HepG2 (cell line): ENCODE results near the gene ZNF615. TPM values are rescaled to one million over a fixed set of nuclear protein-coding genes. Genes with fewer than 3 reads are reported as not detected.

Experiments used
- CREB1 ChIP-seq, 2 experiments: fragments of 450-650 bp in 1 of 2; IDR thresholded peaks; 2 replicates each; pipeline ENCODE4 v1.6.1; 2016 to 2017; ENCODE audit warnings: control low read depth in 1 of 2, mild to moderate bottlenecking in 1 of 2, missing compliant biosample characterization in 1 of 2, missing genetic modification characterization in 1 of 2
- CREB3 ChIP-seq: sonication (generic); formaldehyde crosslinking; IDR thresholded peaks from 2 replicates; pipeline ENCODE4 v1.5.0; 2020; ENCODE audit warnings: missing genetic modification reagents
- DNMT1 ChIP-seq: sonication (generic); formaldehyde crosslinking; IDR thresholded peaks from 2 replicates; pipeline ENCODE4 v1.5.1; 2020; ENCODE audit warnings: mild to moderate bottlenecking, missing genetic modification reagents
- FOXP1 ChIP-seq, 2 experiments: fragments of 450-650 bp in 1 of 2; IDR thresholded peaks; 2 replicates each; pipeline ENCODE4 v1.6.1; 2017 to 2018; ENCODE audit warnings: antibody characterized with exemption in 1 of 2
- HNRNPK ChIP-seq: fragments of 200-400 bp; formaldehyde crosslinking; IDR thresholded peaks from 2 replicates; pipeline ENCODE4 v1.6.1; 2018; ENCODE audit warnings: low read length, low read depth, moderate library complexity, mild to moderate bottlenecking; ENCODE audit not compliant: poor library complexity, severe bottlenecking
- NFRKB ChIP-seq: fragments of 450-650 bp; IDR thresholded peaks from 2 replicates; pipeline ENCODE4 v1.6.1; 2017
- PAXIP1 ChIP-seq: sonication (generic); formaldehyde crosslinking; conservative IDR thresholded peaks from 2 replicates; pipeline ENCODE4 v1.4.0; 2020; ENCODE audit warnings: mild to moderate bottlenecking, missing genetic modification reagents, moderate library complexity
- POGZ ChIP-seq: sonication (generic); formaldehyde crosslinking; IDR thresholded peaks from 2 replicates; pipeline ENCODE4 v1.4.0; 2020; ENCODE audit warnings: mild to moderate bottlenecking, missing genetic modification reagents
- PTBP1 ChIP-seq: fragments of 200-400 bp; formaldehyde crosslinking; IDR thresholded peaks from 2 replicates; pipeline ENCODE4 v1.6.1; 2018; ENCODE audit warnings: low read length, low read depth; ENCODE audit not compliant: poor library complexity, severe bottlenecking
- RAD21 ChIP-seq: fragments of 450-650 bp; formaldehyde crosslinking; IDR thresholded peaks from 2 replicates; pipeline ENCODE4 v1.5.0; 2020; ENCODE audit warnings: mild to moderate bottlenecking
- SP5 ChIP-seq: IDR thresholded peaks from 2 replicates; pipeline ENCODE4 v1.6.1; 2016; ENCODE audit warnings: low read depth, borderline replicate concordance
- SRSF4 ChIP-seq: fragments of 200-400 bp; formaldehyde crosslinking; IDR thresholded peaks from one replicate; pipeline ENCODE4 v1.6.1; 2018; ENCODE audit warnings: mild to moderate bottlenecking, low read depth, low read length, moderate library complexity; ENCODE audit not compliant: poor library complexity, severe bottlenecking
- ZMAT5 ChIP-seq: sonication (generic); formaldehyde crosslinking; IDR thresholded peaks from 2 replicates; pipeline ENCODE4 v1.5.0; 2020; ENCODE audit warnings: mild to moderate bottlenecking, low read depth, missing genetic modification reagents, borderline replicate concordance
- ZNF430 ChIP-seq: sonication (generic); formaldehyde crosslinking; IDR thresholded peaks from 2 replicates; pipeline ENCODE4 v1.9.0; 2021; ENCODE audit warnings: mild to moderate bottlenecking, missing genetic modification reagents
- ZNF451 ChIP-seq: sonication (generic); formaldehyde crosslinking; IDR thresholded peaks from 2 replicates; pipeline ENCODE4 v1.5.0; 2020; ENCODE audit warnings: mild to moderate bottlenecking, missing genetic modification reagents
- ZNF563 ChIP-seq: sonication (generic); formaldehyde crosslinking; IDR thresholded peaks from 2 replicates; pipeline ENCODE4 v1.8.0; 2022; ENCODE audit warnings: mild to moderate bottlenecking, moderate library complexity, missing genetic modification reagents
- ZNF709 ChIP-seq: sonication (generic); formaldehyde crosslinking; IDR thresholded peaks from 2 replicates; pipeline ENCODE4 v1.5.0; 2020; ENCODE audit warnings: mild to moderate bottlenecking, missing genetic modification reagents
- ZNF776 ChIP-seq: sonication (generic); formaldehyde crosslinking; IDR thresholded peaks from 2 replicates; pipeline ENCODE4 v1.4.0; 2020; ENCODE audit warnings: mild to moderate bottlenecking, missing genetic modification reagents
- polyA plus RNA-seq, 8 experiments: library from polyadenylated mRNA; depleted of rRNA in 3 of 8; stranded (reverse) in 7 of 8; unstranded in 1 of 8; fragments of >200 nt; fragmentation: Illumina TruSeq in 4 of 8; extraction: Trizol in 4 of 8; gene quantifications; 2 replicates each; pipeline versions ENCODE4 v1.2.1 to v1.2.3, GENCODE V29; 2011 to 2016; ENCODE audit warnings: low read depth in 4 of 8, missing spikeins in 1 of 8, mixed read lengths in 1 of 8; ENCODE audit not compliant: insufficient read depth in 1 of 8
- total RNA-seq, 5 experiments: library from RNA; depleted of rRNA; stranded (reverse); fragments of >200 nt; fragmentation: Illumina TruSeq; extraction: Trizol; gene quantifications; 2 replicates each; pipeline ENCODE4 v1.2.3, GENCODE V29; 2016; ENCODE audit warnings: low read depth in 1 of 5
- TF ChIP-seq, protein P1 (sequence below): sonication (generic); formaldehyde crosslinking; IDR thresholded peaks from 2 replicates; pipeline ENCODE4 v1.4.0; 2020; ENCODE audit warnings: mild to moderate bottlenecking, low read depth, missing genetic modification reagents
- TF ChIP-seq, protein P2 (sequence below): conservative IDR thresholded peaks from 2 replicates; pipeline ENCODE4 v1.6.1; 2018; ENCODE audit warnings: missing genetic modification reagents

Gene ZNF615
- total and polyA plus RNA-seq, 2 of the 13 experiments (the other 11 are each of a cell fraction or from before 2014, with no cell fraction given): 5.2 to 7.8 TPM

- no peak for TF ChIP-seq HNRNPK
- no peak for TF ChIP-seq SRSF4
- TF ChIP-seq DNMT1: no peak
- TF ChIP-seq, protein P1, sequence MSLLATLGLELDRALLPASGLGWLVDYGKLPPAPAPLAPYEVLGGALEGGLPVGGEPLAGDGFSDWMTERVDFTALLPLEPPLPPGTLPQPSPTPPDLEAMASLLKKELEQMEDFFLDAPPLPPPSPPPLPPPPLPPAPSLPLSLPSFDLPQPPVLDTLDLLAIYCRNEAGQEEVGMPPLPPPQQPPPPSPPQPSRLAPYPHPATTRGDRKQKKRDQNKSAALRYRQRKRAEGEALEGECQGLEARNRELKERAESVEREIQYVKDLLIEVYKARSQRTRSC: no peak
- TF ChIP-seq, protein P2, sequence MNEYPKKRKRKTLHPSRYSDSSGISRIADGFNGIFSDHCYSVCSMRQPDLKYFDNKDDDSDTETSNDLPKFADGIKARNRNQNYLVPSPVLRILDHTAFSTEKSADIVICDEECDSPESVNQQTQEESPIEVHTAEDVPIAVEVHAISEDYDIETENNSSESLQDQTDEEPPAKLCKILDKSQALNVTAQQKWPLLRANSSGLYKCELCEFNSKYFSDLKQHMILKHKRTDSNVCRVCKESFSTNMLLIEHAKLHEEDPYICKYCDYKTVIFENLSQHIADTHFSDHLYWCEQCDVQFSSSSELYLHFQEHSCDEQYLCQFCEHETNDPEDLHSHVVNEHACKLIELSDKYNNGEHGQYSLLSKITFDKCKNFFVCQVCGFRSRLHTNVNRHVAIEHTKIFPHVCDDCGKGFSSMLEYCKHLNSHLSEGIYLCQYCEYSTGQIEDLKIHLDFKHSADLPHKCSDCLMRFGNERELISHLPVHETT (CRISPR knock-in tag): peak; percentile 10; the same call in 1 of the 2 replicates
- TF ChIP-seq ZNF451 (CRISPR knock-in tag): peak; percentile 64; the same call in 1 of the 2 replicates
- no peak for TF ChIP-seq NFRKB
- TF ChIP-seq CREB1 (IDR thresholded peaks at IDR 0.05): peak; percentile 68
- TF ChIP-seq CREB1 (CRISPR knock-in tag; IDR thresholded peaks at IDR 0.05): peak; percentile 53
- TF ChIP-seq ZMAT5 (CRISPR knock-in tag): no peak
- TF ChIP-seq RAD21 (CRISPR knock-in tag): 0 out of 2 replicates have a peak, but pooled peaks have one; percentile 30
- TF ChIP-seq PTBP1: no peak
- 0 out of 2 replicates have a peak, but pooled peaks have one; percentile 55 for TF ChIP-seq ZNF709
- TF ChIP-seq PAXIP1 (CRISPR knock-in tag): peak; percentile 53; the same call in 1 of the 2 replicates
- peak; percentile 59; the same call in 1 of the 2 replicates for TF ChIP-seq ZNF430 (CRISPR knock-in tag)
- TF ChIP-seq CREB3 (CRISPR knock-in tag): no peak
- TF ChIP-seq ZNF563: no peak
- TF ChIP-seq FOXP1 (IDR thresholded peaks at IDR 0.05): no peak
- no peak for TF ChIP-seq FOXP1 (CRISPR knock-in tag; IDR thresholded peaks at IDR 0.05)
- TF ChIP-seq POGZ (CRISPR knock-in tag): peak; percentile 72
- no peak for TF ChIP-seq SP5 (CRISPR knock-in tag)
- peak; percentile 70; the same call in 1 of the 2 replicates for TF ChIP-seq ZNF776 (CRISPR knock-in tag)
These were observed at the start of gene ZNF615 (continued) for GRCh38 chr19:52007806-52008557.
